ENCODE results near the gene NOTUM. TPM values are rescaled to one million over a fixed set of nuclear protein-coding genes. Genes with fewer than 3 reads are reported as not detected.
"Not testable (repeated sequence)": the region's sequence is repeated elsewhere in the genome, so short reads cannot be mapped to it uniquely, and the experiment has no call there.

The NOTUM gene
- total and polyA plus RNA-seq, 2 of the 4 experiments (the other 2 are of a cell fraction), result 0.05 TPM; not detected in 1

DNA sequence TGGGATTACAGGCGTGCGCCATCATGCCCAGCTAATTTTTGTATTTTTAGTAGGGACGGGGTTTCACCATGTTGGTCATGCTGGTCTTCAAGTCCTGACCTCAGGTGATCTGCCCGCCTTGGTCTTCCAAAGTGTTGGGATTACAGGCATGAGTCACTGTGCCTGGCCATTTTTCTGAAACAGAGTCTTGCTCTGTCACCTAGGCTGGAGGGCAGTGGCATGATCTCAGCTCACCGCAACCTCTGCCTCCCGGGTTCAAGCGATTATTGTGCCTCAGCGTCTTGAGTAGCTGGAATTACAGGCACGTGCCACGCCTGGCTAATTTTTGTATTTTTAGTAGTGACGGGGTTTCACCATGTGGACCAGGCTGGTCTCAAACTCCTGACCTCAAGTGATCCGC lies 20.5 kb upstream of the NOTUM start:
- intact Hi-C loops (cut with micrococcal nuclease); H2BK20ac ChIP-seq (ENCODE audit: low read depth, low read length); H4K91ac ChIP-seq (ENCODE audit: insufficient read depth, low read depth, low read length); H3K9me1 ChIP-seq (ENCODE audit: insufficient read depth, low read length); H4K20me1 ChIP-seq (ENCODE audit: insufficient read depth, low read length); ATAC-seq (ENCODE audit: low read depth); H3K27ac ChIP-seq (ENCODE audit: insufficient read depth, low read length); H2AK9ac ChIP-seq (replicated peaks; ENCODE audit: low read depth, low read length, poor library complexity); H3K4me2 ChIP-seq (ENCODE audit: low read depth, low read length); CTCF ChIA-PET; H2BK15ac ChIP-seq (ENCODE audit: low read depth, low read length); H4K5ac ChIP-seq (ENCODE audit: low read depth, low read length); dilution Hi-C loops (cut with HindIII; ENCODE audit: low sequenced_read_pairs, unreplicated experiment); H2AK5ac ChIP-seq (ENCODE audit: low read depth, low read length); H3K14ac ChIP-seq (replicated peaks; ENCODE audit: low read depth, low read length); DNase-seq; H2AFZ ChIP-seq (replicated peaks; ENCODE audit: low read length, poor library complexity); H3K27me3 ChIP-seq (ENCODE audit: control insufficient read depth, insufficient read depth, low read length); H3K4ac ChIP-seq (ENCODE audit: low read depth, low read length); H3K4me1 ChIP-seq (ENCODE audit: control insufficient read depth, insufficient read depth, low read length); H3K9ac ChIP-seq (ENCODE audit: low read depth, low read length); H2BK5ac ChIP-seq (ENCODE audit: low read depth, low read length, poor library complexity, severe bottlenecking); H4K8ac ChIP-seq (ENCODE audit: low read depth in 2 of 2, low read length in 2 of 2); H3K4me3 ChIP-seq (ENCODE audit: insufficient read depth, low read depth, low read length); in situ Hi-C loops (cut with MboI; ENCODE audit: low sequenced_read_pairs); H2BK120ac ChIP-seq (ENCODE audit: low read depth, low read length); H3K23ac ChIP-seq (ENCODE audit: low read depth, low read length); H3K18ac ChIP-seq (ENCODE audit: low read depth, low read length); H3K56ac ChIP-seq (ENCODE audit: extremely low read depth, insufficient read depth, low read length); H3K9me3 ChIP-seq (ENCODE audit: control insufficient read depth, insufficient read depth, low read length); BruUV-seq (replicated peaks): not testable (repeated sequence)
- 99% methylated on average over 11 of the region's 12 CpGs; no CpG with 5 or more reads in 1 of the 2 experiments for WGBS, 2 experiments (ENCODE audit: extremely low coverage in 2 of 2, insufficient read length in 1 of 2)
- Histone ChIP-seq H3K79me1 (ENCODE audit: low read depth in 1 of 2, low read length in 2 of 2) (peaks cover 10 to 25% of the 10 kb centered on the region in 2 experiments; a peak in 3 of 4 replicates), H3K36me3 (ENCODE audit: control insufficient read depth, insufficient read depth, low read length) (peaks cover 29% of the 10 kb centered on the region)
- POLR2A ChIA-PET (ENCODE audit: unreplicated experiment), result interaction anchor here (0.7 kb wide), 1 partner anchor 275 kb away, joined by 5 read pairs; no protein-coding TSS in a partner anchor
